Measurements from ENCODE around the gene PACRG. TPM values are rescaled to one million over a fixed set of nuclear protein-coding genes. Genes with fewer than 3 reads are reported as not detected.

Gene PACRG
- total RNA-seq, 1 experiment from 2014 or later = 0.26 TPM

- Histone ChIP-seq H4K91ac (ENCODE audit: insufficient read length, low read depth, low read length) (no peak overlapping the region), H3K14ac (ENCODE audit: insufficient read depth, low read length) (no peak overlapping the region), H3K27ac (ENCODE audit: insufficient read length, low read depth, low read length) (no peak overlapping the region), H4K5ac (ENCODE audit: insufficient read length, low read depth, low read length) (no peak overlapping the region), H3T11ph (ENCODE audit: low read length) (no peak overlapping the region), H3K27me3 (ENCODE audit: insufficient read depth, low read length) (no peaks in the 10 kb centered on the region), H3K79me1 (ENCODE audit: insufficient read depth, low read depth, low read length, poor library complexity, severe bottlenecking) (no peaks in the 10 kb centered on the region), H3K4me1 (ENCODE audit: insufficient read depth, low read length) (no peaks in the 10 kb centered on the region), H2BK12ac (ENCODE audit: insufficient read length, low read depth, low read length) (no peak overlapping the region), H2BK5ac (ENCODE audit: insufficient read length, low read length) (no peak overlapping the region), H3K23ac (ENCODE audit: insufficient read length, low read depth, low read length) (no peak overlapping the region), H4K8ac (replicated peaks; ENCODE audit: insufficient read length, low read depth, low read length) (no peak overlapping the region), H4K20me1 (ENCODE audit: control insufficient read depth, insufficient read depth, insufficient read length) (no peaks in the 10 kb centered on the region), H2BK120ac (ENCODE audit: low read depth, low read length, poor library complexity, severe bottlenecking) (no peak overlapping the region), H3K9ac (ENCODE audit: extremely low read depth, insufficient read length, low read length) (no peak overlapping the region), H2AK5ac (ENCODE audit: insufficient read length, low read length) (no peak overlapping the region), H2BK15ac (ENCODE audit: low read depth, low read length) (no peak overlapping the region), H3K4ac (ENCODE audit: low read depth, low read length) (no peak overlapping the region), H3K23me2 (ENCODE audit: insufficient read length, low read depth, low read length, poor library complexity, severe bottlenecking) (no peaks in the 10 kb centered on the region), H3K56ac (ENCODE audit: insufficient read length, low read depth, low read length) (no peak overlapping the region), H2BK20ac (ENCODE audit: low read depth, low read length, poor library complexity, severe bottlenecking) (no peak overlapping the region), H3K18ac (ENCODE audit: insufficient read length, low read depth, low read length) (no peak overlapping the region), H2AFZ (ENCODE audit: low read length) (no peak overlapping the region), H3K79me2 (ENCODE audit: insufficient read depth, low read length) (no peaks in the 10 kb centered on the region), H3K4me2 (ENCODE audit: insufficient read depth, insufficient read length, low read length) (no peak overlapping the region), H3K9me3 (ENCODE audit: control insufficient read depth, low read depth, low read length) (no peaks in the 10 kb centered on the region)
- Mint-ChIP-seq H3K27ac (no peak overlapping the region), H3K36me3 (ENCODE audit: insufficient read depth in 1 of 3, low read depth in 3 of 3) (peaks cover 14 to 44% (median 22%) of the 10 kb centered on the region in 3 experiments), H3K27me3 (ENCODE audit: low read depth) (no peaks in the 10 kb centered on the region; the same call in 1 of the 2 replicates), H3K4me1 (peaks cover 2 to 4% of the 10 kb centered on the region in 2 experiments; a peak in 3 of 4 replicates), H3K4me3 (no peak overlapping the region), H3K9me3 (peaks cover 33 to 40% of the 10 kb centered on the region in 2 experiments)
- DNase-seq = no peak
- no CpG with 5 or more reads among the region's 1 CpG for WGBS (ENCODE audit: extremely low coverage, insufficient read length, low lambda C conversion rate)
- TF ChIP-seq CTCF (conservative IDR thresholded peaks at IDR 0.05) = no peak
These were observed 486.5 kb downstream of the PACRG start for GRCh38 chr6:163214259-163214658.
